Measurements from ENCODE around the gene ATP1B1.

DNA sequence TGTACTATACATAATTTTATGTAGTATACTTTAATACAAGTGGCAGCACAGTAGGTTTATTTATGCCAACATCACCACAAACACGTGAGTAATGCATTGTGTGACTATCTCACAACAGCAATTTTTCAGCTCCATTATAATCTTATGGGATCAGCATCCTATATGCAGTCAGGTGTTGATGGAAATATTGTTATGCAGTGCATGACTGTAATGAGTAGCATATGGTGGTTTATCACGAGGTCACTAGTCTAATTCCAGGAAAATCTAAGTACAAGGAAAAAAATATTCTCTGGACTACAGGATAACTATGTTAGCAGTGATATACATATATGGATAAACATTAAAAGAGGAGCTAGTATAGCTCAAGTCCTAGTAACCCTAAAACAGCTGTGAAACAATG lies 69.0 kb downstream of the ATP1B1 start:
- TF ChIP-seq EZH2 (IDR thresholded peaks at IDR 0.05; ENCODE audit: insufficient read depth, poor library complexity, severe bottlenecking) (no peak), EZH2phosphoT487 (IDR thresholded peaks at IDR 0.05; ENCODE audit: insufficient read depth, low read depth) (no peak)

Data from GM23248 (cell line).